Pancreas (tissue), 10 donors: Measurements from ENCODE around the gene ELL2. TPM values are rescaled to one million over a fixed set of nuclear protein-coding genes. Genes with fewer than 3 reads are reported as not detected.

ENCODE experiments used
- ATAC-seq, 4 donors: fragments of 200-7000 bp; cut with Tn5 transposase; one replicate each; pipeline versions ENCODE4 v1.8.0 to v1.9.1; 2020; ENCODE audit warnings: mild to moderate bottlenecking in 4 of 4, moderate library complexity in 4 of 4
- DNase-seq, 6 donors: peaks; one replicate each; pipeline ENCODE4 v3.0.0-alpha.2; 2020
- FAIRE-seq: peaks from 2 replicates; lab custom pipeline; 2012; peaks lifted over from hg19 to GRCh38; lab: Jason Lieb, UNC
- H3K27ac ChIP-seq, 4 donors: fragments of 200-600 bp; sonication (generic); 1 replicate in 3 of 4; 2 replicates in 1 of 4; pipeline versions ENCODE4 v1.5.0 to v1.8.0; 2020
- H3K27me3 ChIP-seq, 4 donors: fragments of 200-600 bp; one replicate each; pipeline ENCODE4 v1.8.0; 2021
- H3K36me3 ChIP-seq, 3 donors: fragments of 200-600 bp; sonication (generic) in 1 of 3; one replicate each; pipeline versions ENCODE4 v1.5.0 to v1.8.0; 2020 to 2021
- H3K4me1 ChIP-seq, 3 donors: fragments of 200-600 bp; one replicate each; pipeline ENCODE4 v1.8.0; 2021
- H3K4me3 ChIP-seq, 4 donors: fragments of 200-600 bp; sonication (generic) in 2 of 4; one replicate each; pipeline versions ENCODE4 v1.5.0 to v1.8.0; 2020 to 2021
- H3K9me3 ChIP-seq, 4 donors: fragments of 200-600 bp; one replicate each; pipeline ENCODE4 v1.8.0; 2021
- WGBS, 2 donors: extraction: QIAGEN DNeasy Blood & Tissue Kit; methylation state at CpG; one replicate each; pipeline ENCODE4 v1.1.7; 2013; 5-methylcytosine and 5-hydroxymethylcytosine counted together
- intact Hi-C, 3 donors: fragments of 100-400 bp; cut with DNase I; formaldehyde crosslinking; loops; one replicate each; pipeline versions ENCODE4 v1.11.1 to v1.14.2; 2022
- polyA plus RNA-seq, 2 donors: library from polyadenylated mRNA; stranded (reverse); fragments of 200-250 nt; gene quantifications; one replicate each; pipeline ENCODE4 v1.2.3, GENCODE V29; 2013
- total RNA-seq, 6 donors: library from RNA; stranded (reverse); fragmentation: NEBNext Ultra II Directional in 4 of 6; extraction: Animal tissue kit (Norgen Biotek cat#: 25700) in 4 of 6; gene quantifications; one replicate each; pipeline versions ENCODE4 v1.2.1 to v1.2.4, GENCODE V29; 2021 to 2023
- TF ChIP-seq, protein P1 (sequence below), 4 donors: fragments of 200-600 bp; sonication (generic) in 3 of 4; IDR thresholded peaks; one replicate each; pipeline versions ENCODE4 v1.5.0 to v1.8.0; 2021; ENCODE audit warnings: antibody characterized with exemption in 4 of 4
- donor health status: healthy with polysubstance abuse.
- donor health status: DM: no; HTN: no; CAD: no; lungs with moderate emphysema.
- donor health status: DM: no; HTN: no; CAD: no.
- donor health status: control.
- donor health status: control.
- donor health status: Bipolar disorder and iron deficiency.
- donor health status: DM: yes; HTN: yes; CAD: no.
- donor health status: DM: no; HTN: no; CAD: no.
- donor health status: DM: no; HTN: no; CAD: no.
- donor health status: DM: yes; HTN: yes; CAD: no.

The ELL2 gene
- total and polyA plus RNA-seq, 8 donors = 21.0 to 92.8 (median 76.8) TPM

DNA sequence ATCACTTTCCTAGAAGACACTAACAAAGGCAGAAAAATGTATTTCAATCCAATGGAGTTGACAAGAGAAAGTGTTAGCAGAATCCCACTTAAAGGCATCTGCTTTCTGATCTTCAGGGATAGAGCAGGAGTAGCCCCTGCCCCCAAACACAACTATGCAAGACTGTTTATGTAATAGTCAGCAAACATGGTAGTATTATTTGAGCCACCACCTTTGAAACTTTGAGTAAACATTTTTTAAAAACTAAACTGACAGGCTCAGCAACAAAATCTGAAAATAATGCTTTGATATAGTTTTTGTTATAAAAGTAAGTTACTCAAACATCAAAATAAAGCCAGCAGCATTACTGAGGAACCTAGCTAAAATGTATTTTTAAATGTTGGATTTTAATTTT is 4.8 kb downstream of the ELL2 start:
- intact Hi-C loops = loop anchor here in 1 of 3 donors (10.0 kb wide), 1 partner anchor 62 kb away; no protein-coding TSS in a partner anchor
- FAIRE-seq = no peak

GRCh38 chr5:95956021-95956899 is 5.4 kb downstream of the ELL2 start:
- Histone ChIP-seq H3K4me3 (no peak overlapping the region), H3K36me3 (no peaks in the 10 kb centered on the region), H3K9me3 (no peaks in the 10 kb centered on the region), H3K4me1 (peaks cover 30 to 48% (median 35%) of the 10 kb centered on the region in 3 donors), H3K27me3 (no peaks in the 10 kb centered on the region), H3K27ac (peak overlapping the region in 2 of 4 donors; percentile 13 to 19)
- TF ChIP-seq, protein P1, sequence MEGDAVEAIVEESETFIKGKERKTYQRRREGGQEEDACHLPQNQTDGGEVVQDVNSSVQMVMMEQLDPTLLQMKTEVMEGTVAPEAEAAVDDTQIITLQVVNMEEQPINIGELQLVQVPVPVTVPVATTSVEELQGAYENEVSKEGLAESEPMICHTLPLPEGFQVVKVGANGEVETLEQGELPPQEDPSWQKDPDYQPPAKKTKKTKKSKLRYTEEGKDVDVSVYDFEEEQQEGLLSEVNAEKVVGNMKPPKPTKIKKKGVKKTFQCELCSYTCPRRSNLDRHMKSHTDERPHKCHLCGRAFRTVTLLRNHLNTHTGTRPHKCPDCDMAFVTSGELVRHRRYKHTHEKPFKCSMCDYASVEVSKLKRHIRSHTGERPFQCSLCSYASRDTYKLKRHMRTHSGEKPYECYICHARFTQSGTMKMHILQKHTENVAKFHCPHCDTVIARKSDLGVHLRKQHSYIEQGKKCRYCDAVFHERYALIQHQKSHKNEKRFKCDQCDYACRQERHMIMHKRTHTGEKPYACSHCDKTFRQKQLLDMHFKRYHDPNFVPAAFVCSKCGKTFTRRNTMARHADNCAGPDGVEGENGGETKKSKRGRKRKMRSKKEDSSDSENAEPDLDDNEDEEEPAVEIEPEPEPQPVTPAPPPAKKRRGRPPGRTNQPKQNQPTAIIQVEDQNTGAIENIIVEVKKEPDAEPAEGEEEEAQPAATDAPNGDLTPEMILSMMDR (IDR thresholded peaks at IDR 0.05) = no peak
- no peak for DNase-seq
- WGBS, 2 donors = 32 to 33% methylated on average over 2 of the region's 2 CpGs
- no peak for FAIRE-seq
- intact Hi-C loops = loop anchor here in 1 of 3 donors (10.0 kb wide), 1 partner anchor 61 kb away; no protein-coding TSS in a partner anchor
- no peak for ATAC-seq

More for the DNA sequence above, 4.8 kb downstream of the ELL2 start:
- no peak for DNase-seq
- TF ChIP-seq, protein P1 (IDR thresholded peaks at IDR 0.05) = no peak
- H3K27me3 ChIP-seq = no peaks in the 10 kb centered on the region
- H3K4me1 ChIP-seq = peaks cover 30 to 48% (median 32%) of the 10 kb centered on the region in 3 donors
- peak overlapping the region in 1 of 4 donors; percentile 97 for H3K4me3 ChIP-seq
- H3K9me3 ChIP-seq = no peaks in the 10 kb centered on the region
- no peaks in the 10 kb centered on the region for H3K36me3 ChIP-seq
- ATAC-seq = no peak
- H3K27ac ChIP-seq = peak overlapping the region in 1 of 4 donors; percentile 13

GRCh38 chr5:95954716-95955115 is 6.9 kb downstream of the ELL2 start:
- FAIRE-seq (no peak), ATAC-seq (no peak), DNase-seq (no peak)
- TF ChIP-seq, protein P1 (IDR thresholded peaks at IDR 0.05) = no peak
- H3K27me3 ChIP-seq = no peaks in the 10 kb centered on the region
- no peaks in the 10 kb centered on the region for H3K36me3 ChIP-seq
- H3K4me1 ChIP-seq = peaks cover 38 to 52% (median 43%) of the 10 kb centered on the region in 3 donors
- H3K27ac ChIP-seq = no peak overlapping the region
- H3K4me3 ChIP-seq = no peak overlapping the region
- intact Hi-C loops = loop anchor here in 1 of 3 donors (10.0 kb wide), 1 partner anchor 60 kb away; no protein-coding TSS in a partner anchor
- 90 to 91% methylated on average over 3 of the region's 3 CpGs for WGBS, 2 donors
- no peaks in the 10 kb centered on the region for H3K9me3 ChIP-seq

GRCh38 chr5:95953021-95953702 is 8.5 kb downstream of the ELL2 start:
- Histone ChIP-seq H3K27ac (no peak overlapping the region), H3K36me3 (no peaks in the 10 kb centered on the region), H3K27me3 (no peaks in the 10 kb centered on the region), H3K4me3 (no peak overlapping the region), H3K9me3 (no peaks in the 10 kb centered on the region), H3K4me1 (peaks cover 37 to 57% (median 52%) of the 10 kb centered on the region in 3 donors)
- WGBS, 2 donors = 47 to 58% methylated on average over 5 of the region's 5 CpGs
- TF ChIP-seq, protein P1 (IDR thresholded peaks at IDR 0.05) = no peak
- FAIRE-seq (no peak), DNase-seq (no peak), ATAC-seq (peak in 1 of 4 donors; percentile 6)
- intact Hi-C loops = loop anchor here in 1 of 3 donors (10.0 kb wide), 1 partner anchor 58 kb away; no protein-coding TSS in a partner anchor
